Measurements from ENCODE around the gene ARHGAP42. TPM values are rescaled to one million over a fixed set of nuclear protein-coding genes. Genes with fewer than 3 reads are reported as not detected.

The ARHGAP42 gene
- total and polyA plus RNA-seq, 2 of the 4 experiments (the other 2 are of a cell fraction), result 2.9 to 7.3 TPM

DNA sequence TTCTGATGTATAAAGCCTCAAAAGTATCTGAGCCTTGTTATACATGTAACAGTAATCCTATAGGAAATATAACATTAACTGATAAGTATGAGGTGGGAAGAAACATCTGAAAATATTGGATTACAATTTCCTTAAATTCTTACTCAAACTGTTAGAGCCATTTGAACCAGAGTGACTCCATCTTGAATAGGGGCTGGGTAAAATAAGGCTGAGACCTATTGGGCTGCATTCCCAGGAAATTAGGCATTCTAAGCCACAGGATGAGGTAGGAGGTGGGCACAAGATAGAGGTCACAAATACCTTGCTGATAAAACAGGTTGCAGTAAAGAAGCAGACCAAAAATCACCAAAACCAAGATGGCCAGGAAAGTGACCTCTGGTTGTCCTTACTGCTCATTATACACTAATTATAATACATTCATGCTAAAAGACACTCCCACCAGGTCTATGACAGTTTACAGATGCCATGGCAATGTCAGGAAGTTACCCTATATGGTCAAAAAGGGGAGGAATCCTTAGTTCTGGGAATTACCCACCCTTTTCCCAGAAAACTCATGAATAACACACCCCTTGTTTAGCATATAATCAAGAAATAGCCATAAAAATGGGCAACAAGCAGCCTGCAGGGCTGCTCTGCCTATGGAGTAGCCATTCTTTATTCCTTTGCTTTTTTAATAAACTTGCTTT, 327.7 kb downstream of the ARHGAP42 start:
- Histone ChIP-seq H2AK9ac (replicated peaks; ENCODE audit: low read depth, low read length, poor library complexity) (no peak overlapping the region), H2BK5ac (ENCODE audit: low read depth, low read length, poor library complexity, severe bottlenecking) (no peak overlapping the region), H3K9ac (ENCODE audit: low read depth, low read length) (no peak overlapping the region), H3K27me3 (ENCODE audit: control insufficient read depth, insufficient read depth, low read length) (no peaks in the 10 kb centered on the region), H2BK15ac (ENCODE audit: low read depth, low read length) (no peak overlapping the region), H2BK120ac (ENCODE audit: low read depth, low read length) (no peak overlapping the region), H3K9me3 (ENCODE audit: control insufficient read depth, insufficient read depth, low read length) (no peaks in the 10 kb centered on the region), H3K56ac (ENCODE audit: extremely low read depth, insufficient read depth, low read length) (no peak overlapping the region), H3K4me2 (ENCODE audit: low read depth, low read length) (no peak overlapping the region), H2BK20ac (ENCODE audit: low read depth, low read length) (no peak overlapping the region), H2AK5ac (ENCODE audit: low read depth, low read length) (no peak overlapping the region), H4K91ac (ENCODE audit: insufficient read depth, low read depth, low read length) (no peak overlapping the region), H3K4me1 (ENCODE audit: control insufficient read depth, insufficient read depth, low read length) (no peaks in the 10 kb centered on the region), H3K27ac (ENCODE audit: insufficient read depth, low read length) (no peak overlapping the region), H3K14ac (replicated peaks; ENCODE audit: low read depth, low read length) (no peak overlapping the region), H3K4me3 (ENCODE audit: insufficient read depth, low read depth, low read length) (no peak overlapping the region), H3K79me1 (ENCODE audit: low read depth in 1 of 2, low read length in 2 of 2) (no peaks in the 10 kb centered on the region), H4K8ac (ENCODE audit: low read depth in 2 of 2, low read length in 2 of 2) (no peak overlapping the region), H4K5ac (ENCODE audit: low read depth, low read length) (no peak overlapping the region), H3K36me3 (ENCODE audit: control insufficient read depth, insufficient read depth, low read length) (no peaks in the 10 kb centered on the region), H4K20me1 (ENCODE audit: insufficient read depth, low read length) (no peaks in the 10 kb centered on the region), H3K23ac (ENCODE audit: low read depth, low read length) (no peak overlapping the region), H3K4ac (ENCODE audit: low read depth, low read length) (no peak overlapping the region), H3K9me1 (ENCODE audit: insufficient read depth, low read length) (no peaks in the 10 kb centered on the region), H2AFZ (replicated peaks; ENCODE audit: low read length, poor library complexity) (no peak overlapping the region), H3K18ac (ENCODE audit: low read depth, low read length) (no peak overlapping the region)
- intact Hi-C loops (cut with micrococcal nuclease) (no loop called here), in situ Hi-C loops (cut with MboI; ENCODE audit: low sequenced_read_pairs) (no loop called here), dilution Hi-C loops (cut with HindIII; ENCODE audit: low sequenced_read_pairs, unreplicated experiment) (no loop called here)
- CTCF ChIA-PET, result no interaction called here
- POLR2A ChIA-PET (ENCODE audit: unreplicated experiment), result no interaction called here
- no TSS peak for BruUV-seq (replicated peaks)
- ATAC-seq (ENCODE audit: low read depth) (no peak), DNase-seq (no peak)
- no peak for TF ChIP-seq NFE2L2 (IDR thresholded peaks at IDR 0.05; ENCODE audit: low read depth, low read length)

Data from IMR-90 (cell line).